BE2C (cell line): ENCODE measurements around the gene FAM124A.
A peak's percentile ranks its signal among the peaks of the same experiment; 100 is the strongest.

Experiments
- DNase-seq: peaks from one replicate; pipeline ENCODE4 v3.0.0-alpha.2; 2020
- H3K27me3 ChIP-seq: fragments of 250-450 bp; sonication (Bioruptor Pico); 2 replicates; pipeline ENCODE4 v1.5.1; 2020; ENCODE audit warnings: mild to moderate bottlenecking
- H3K36me3 ChIP-seq: fragments of 250-450 bp; sonication (Bioruptor Pico); 2 replicates; pipeline ENCODE4 v1.5.1; 2020; ENCODE audit warnings: mild to moderate bottlenecking
- H3K4me1 ChIP-seq: fragments of 250-450 bp; sonication (Bioruptor Pico); 2 replicates; pipeline ENCODE4 v1.5.1; 2020
- H3K4me3 ChIP-seq: 2 replicates; pipeline ENCODE4 v1.5.1; 2011; ENCODE audit warnings: low read depth, low read length
- H3K9me3 ChIP-seq: fragments of 250-450 bp; sonication (Bioruptor Pico); 2 replicates; pipeline ENCODE4 v1.5.1; 2020
- CTCF ChIP-seq: IDR thresholded peaks from 2 replicates; pipeline ENCODE4 v1.5.1; 2012; ENCODE audit warnings: mild to moderate bottlenecking, low read depth, low read length

The FAM124A gene

GRCh38 chr13:51325837-51326236 lies 103.6 kb downstream of the FAM124A start:
- TF ChIP-seq CTCF: no peak
- Histone ChIP-seq H3K36me3 (no peaks in the 10 kb centered on the region), H3K4me3 (no peak overlapping the region), H3K27me3 (no peaks in the 10 kb centered on the region), H3K4me1 (no peaks in the 10 kb centered on the region), H3K9me3 (no peaks in the 10 kb centered on the region)
- no peak for DNase-seq

GRCh38 chr13:51326777-51327176 lies 104.6 kb downstream of the FAM124A start:
- no peak overlapping the region for H3K4me3 ChIP-seq
- no peak for DNase-seq
- no peak for TF ChIP-seq CTCF
- no peaks in the 10 kb centered on the region for H3K4me1 ChIP-seq
- no peaks in the 10 kb centered on the region for H3K27me3 ChIP-seq
- no peaks in the 10 kb centered on the region for H3K9me3 ChIP-seq
- H3K36me3 ChIP-seq: no peaks in the 10 kb centered on the region

- no peaks in the 10 kb centered on the region for H3K36me3 ChIP-seq
- no peak for DNase-seq
- no peaks in the 10 kb centered on the region for H3K4me1 ChIP-seq
- H3K9me3 ChIP-seq: no peaks in the 10 kb centered on the region
- no peak overlapping the region for H3K4me3 ChIP-seq
- H3K27me3 ChIP-seq: no peaks in the 10 kb centered on the region
- no peak for TF ChIP-seq CTCF
Observed at GRCh38 chr13:51327961-51328360, 105.8 kb downstream of the FAM124A start.

- Histone ChIP-seq H3K4me1 (no peaks in the 10 kb centered on the region), H3K4me3 (no peak overlapping the region), H3K9me3 (no peaks in the 10 kb centered on the region), H3K27me3 (no peaks in the 10 kb centered on the region), H3K36me3 (no peaks in the 10 kb centered on the region)
- DNase-seq: peak; percentile 26
- TF ChIP-seq CTCF: no peak
Observed at GRCh38 chr13:51328488-51328887, 106.3 kb downstream of the FAM124A start.

GRCh38 chr13:51329606-51330005 lies 107.4 kb downstream of the FAM124A start:
- Histone ChIP-seq H3K4me1 (no peaks in the 10 kb centered on the region), H3K27me3 (no peaks in the 10 kb centered on the region), H3K4me3 (no peak overlapping the region), H3K36me3 (no peaks in the 10 kb centered on the region), H3K9me3 (no peaks in the 10 kb centered on the region)
- no peak for DNase-seq
- TF ChIP-seq CTCF: no peak

GRCh38 chr13:51330791-51331190 lies 108.6 kb downstream of the FAM124A start:
- DNase-seq: no peak

More at GRCh38 chr13:51330791-51331190, 108.6 kb downstream of the FAM124A start:
- Histone ChIP-seq H3K4me1 (no peaks in the 10 kb centered on the region), H3K4me3 (no peak overlapping the region), H3K9me3 (no peaks in the 10 kb centered on the region), H3K36me3 (no peaks in the 10 kb centered on the region), H3K27me3 (no peaks in the 10 kb centered on the region)
- no peak for TF ChIP-seq CTCF
